HepG2 (cell line): ENCODE results near the gene KANK4. TPM values are rescaled to one million over a fixed set of nuclear protein-coding genes. Genes with fewer than 3 reads are reported as not detected.

ENCODE experiments used
- AKNA ChIP-seq: sonication (generic); formaldehyde crosslinking; IDR thresholded peaks from 2 replicates; pipeline ENCODE4 v1.4.0; 2020; ENCODE audit warnings: missing genetic modification reagents, borderline replicate concordance
- HMG20A ChIP-seq: IDR thresholded peaks from 2 replicates; pipeline ENCODE4 v1.6.1; 2016; ENCODE audit warnings: borderline replicate concordance
- HNF4G ChIP-seq, 2 experiments: sonication (generic) in 1 of 2; formaldehyde crosslinking in 1 of 2; IDR thresholded peaks; 2 replicates each; pipeline versions ENCODE4 v1.4.0 to v1.6.1; 2011 to 2020; ENCODE audit warnings: borderline replicate concordance in 2 of 2, low read depth in 2 of 2, mild to moderate bottlenecking in 2 of 2, low read length in 1 of 2, missing genetic modification reagents in 1 of 2, moderate library complexity in 1 of 2
- MXI1 ChIP-seq: IDR thresholded peaks from 3 replicates; pipeline ENCODE4 v1.6.1; 2012; ENCODE audit warnings: low read depth, low read length, inconsistent platforms, borderline replicate concordance
- PHF20 ChIP-seq: sonication (generic); formaldehyde crosslinking; IDR thresholded peaks from 2 replicates; pipeline ENCODE4 v1.5.0; 2020; ENCODE audit warnings: mild to moderate bottlenecking, missing genetic modification reagents
- SIX4 ChIP-seq: sonication (generic); formaldehyde crosslinking; IDR thresholded peaks from 2 replicates; pipeline ENCODE4 v1.4.0; 2020; ENCODE audit warnings: missing genetic modification reagents
- ZBTB38 ChIP-seq: sonication (generic); formaldehyde crosslinking; IDR thresholded peaks from 2 replicates; pipeline ENCODE4 v1.5.1; 2020; ENCODE audit warnings: mild to moderate bottlenecking, missing genetic modification reagents
- ZNF3 ChIP-seq: IDR thresholded peaks from 2 replicates; pipeline ENCODE4 v1.7.0; 2017; ENCODE audit warnings: inconsistent platforms
- ZNF501 ChIP-seq: sonication (generic); formaldehyde crosslinking; IDR thresholded peaks from 2 replicates; pipeline ENCODE4 v1.5.1; 2020; ENCODE audit warnings: mild to moderate bottlenecking, moderate library complexity, missing genetic modification reagents
- polyA plus RNA-seq, 8 experiments: library from polyadenylated mRNA; depleted of rRNA in 3 of 8; stranded (reverse) in 7 of 8; unstranded in 1 of 8; fragments of >200 nt; fragmentation: Illumina TruSeq in 4 of 8; extraction: Trizol in 4 of 8; gene quantifications; 2 replicates each; pipeline versions ENCODE4 v1.2.1 to v1.2.3, GENCODE V29; 2011 to 2016; ENCODE audit warnings: low read depth in 4 of 8, missing spikeins in 1 of 8, mixed read lengths in 1 of 8; ENCODE audit not compliant: insufficient read depth in 1 of 8
- total RNA-seq, 5 experiments: library from RNA; depleted of rRNA; stranded (reverse); fragments of >200 nt; fragmentation: Illumina TruSeq; extraction: Trizol; gene quantifications; 2 replicates each; pipeline ENCODE4 v1.2.3, GENCODE V29; 2016; ENCODE audit warnings: low read depth in 1 of 5
- TF ChIP-seq, protein P1 (sequence below): sonication (generic); formaldehyde crosslinking; IDR thresholded peaks from 2 replicates; pipeline ENCODE4 v1.4.0; 2020; ENCODE audit warnings: mild to moderate bottlenecking, missing genetic modification reagents
- TF ChIP-seq, protein P2 (sequence below): sonication (generic); formaldehyde crosslinking; IDR thresholded peaks from 2 replicates; pipeline ENCODE4 v1.4.0; 2020; ENCODE audit warnings: mild to moderate bottlenecking, missing genetic modification reagents
- TF ChIP-seq, protein P3 (sequence below): sonication (generic); formaldehyde crosslinking; IDR thresholded peaks from 2 replicates; pipeline ENCODE4 v1.9.0; 2022; ENCODE audit warnings: low read depth, missing genetic modification reagents

The KANK4 gene
- total and polyA plus RNA-seq, 2 of the 13 experiments (the other 11 are each of a cell fraction or from before 2014, with no cell fraction given): 16.1 to 25.7 TPM

GRCh38 chr1:62241371-62242131, 77.7 kb downstream of the KANK4 start (continued):
- TF ChIP-seq ZNF501 (CRISPR knock-in tag) (no peak), ZBTB38 (no peak), ZNF3 (no peak), SIX4 (0 out of 2 replicates have a peak, but pooled peaks have one; percentile 31), AKNA (CRISPR knock-in tag) (no peak), HMG20A (CRISPR knock-in tag) (peak; percentile 55), MXI1 (peak; percentile 48; the same call in 1 of the 3 replicates), HNF4G (IDR thresholded peaks at IDR 0.05; ENCODE audit: borderline replicate concordance, low read depth, low read length) (peak; percentile 7; the same call in 1 of the 2 replicates), HNF4G (CRISPR knock-in tag; IDR thresholded peaks at IDR 0.05; ENCODE audit: borderline replicate concordance, low read depth) (no peak; the same call in 1 of the 2 replicates), PHF20 (CRISPR knock-in tag) (no peak)
- TF ChIP-seq, protein P1, sequence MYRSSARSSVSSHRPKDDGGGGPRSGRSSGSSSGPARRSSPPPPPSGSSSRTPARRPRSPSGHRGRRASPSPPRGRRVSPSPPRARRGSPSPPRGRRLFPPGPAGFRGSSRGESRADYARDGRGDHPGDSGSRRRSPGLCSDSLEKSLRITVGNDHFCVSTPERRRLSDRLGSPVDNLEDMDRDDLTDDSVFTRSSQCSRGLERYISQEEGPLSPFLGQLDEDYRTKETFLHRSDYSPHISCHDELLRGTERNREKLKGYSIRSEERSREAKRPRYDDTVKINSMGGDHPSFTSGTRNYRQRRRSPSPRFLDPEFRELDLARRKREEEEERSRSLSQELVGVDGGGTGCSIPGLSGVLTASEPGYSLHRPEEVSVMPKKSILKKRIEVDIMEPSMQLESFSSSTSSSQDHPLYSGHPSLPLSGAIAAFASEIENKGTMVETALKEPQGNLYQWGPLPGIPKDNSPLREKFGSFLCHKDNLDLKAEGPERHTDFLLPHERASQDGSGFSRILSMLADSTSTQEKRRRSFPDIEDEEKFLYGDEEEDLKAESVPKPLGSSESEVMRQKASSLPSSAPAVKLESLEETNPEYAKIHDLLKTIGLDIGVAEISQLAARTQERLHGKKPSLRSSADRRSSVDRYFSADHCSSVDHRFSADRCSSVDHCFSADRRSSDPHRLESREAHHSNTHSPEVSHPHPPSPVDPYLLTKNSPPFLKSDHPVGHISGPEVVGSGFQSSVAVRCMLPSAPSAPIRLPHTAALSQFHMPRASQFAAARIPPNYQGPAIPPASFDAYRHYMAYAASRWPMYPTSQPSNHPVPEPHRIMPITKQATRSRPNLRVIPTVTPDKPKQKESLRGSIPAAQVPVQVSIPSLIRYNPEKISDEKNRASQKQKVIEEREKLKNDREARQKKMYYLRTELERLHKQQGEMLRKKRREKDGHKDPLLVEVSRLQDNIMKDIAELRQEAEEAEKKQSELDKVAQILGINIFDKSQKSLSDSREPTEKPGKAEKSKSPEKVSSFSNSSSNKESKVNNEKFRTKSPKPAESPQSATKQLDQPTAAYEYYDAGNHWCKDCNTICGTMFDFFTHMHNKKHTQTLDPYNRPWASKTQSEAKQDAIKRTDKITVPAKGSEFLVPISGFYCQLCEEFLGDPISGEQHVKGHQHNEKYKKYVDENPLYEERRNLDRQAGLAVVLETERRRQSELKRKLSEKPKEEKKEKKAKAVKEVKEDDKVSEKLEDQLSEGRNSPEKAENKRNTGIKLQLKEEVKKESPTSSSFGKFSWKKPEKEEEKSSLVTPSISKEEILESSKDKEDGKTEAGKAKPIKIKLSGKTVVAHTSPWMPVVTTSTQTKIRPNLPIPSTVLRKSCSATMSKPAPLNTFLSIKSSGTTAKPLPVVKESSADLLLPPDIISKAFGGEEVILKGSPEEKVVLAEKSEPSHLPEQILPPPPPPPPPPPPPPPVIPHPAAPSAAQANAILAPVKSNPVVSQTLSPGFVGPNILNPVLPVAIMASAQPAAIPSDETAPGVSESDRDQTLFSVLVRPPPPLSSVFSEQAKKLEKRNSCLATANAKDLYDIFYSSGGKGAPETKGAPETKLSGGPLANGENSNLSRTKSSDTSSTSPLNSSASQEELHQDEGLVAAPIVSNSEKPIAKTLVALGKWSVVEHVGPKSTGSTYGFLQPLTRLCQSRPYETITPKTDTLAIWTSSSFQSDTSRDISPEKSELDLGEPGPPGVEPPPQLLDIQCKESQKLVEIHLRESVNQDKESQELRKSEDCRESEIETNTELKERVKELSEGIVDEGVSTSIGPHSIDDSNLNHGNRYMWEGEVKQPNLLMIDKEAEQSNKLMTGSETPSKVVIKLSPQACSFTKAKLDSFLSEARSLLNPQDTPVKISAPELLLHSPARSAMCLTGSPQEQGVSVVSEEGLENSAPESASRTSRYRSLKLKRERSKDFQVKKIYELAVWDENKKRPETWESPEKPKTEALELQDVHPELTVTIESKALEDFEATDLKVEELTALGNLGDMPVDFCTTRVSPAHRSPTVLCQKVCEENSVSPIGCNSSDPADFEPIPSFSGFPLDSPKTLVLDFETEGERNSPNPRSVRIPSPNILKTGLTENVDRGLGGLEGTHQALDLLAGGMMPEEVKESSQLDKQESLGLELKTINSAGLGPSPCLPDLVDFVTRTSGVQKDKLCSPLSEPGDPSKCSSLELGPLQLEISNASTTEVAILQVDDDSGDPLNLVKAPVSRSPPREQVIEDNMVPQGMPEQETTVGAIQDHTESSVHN: peak; percentile 71; the same call in 1 of the 2 replicates
- TF ChIP-seq, protein P2, sequence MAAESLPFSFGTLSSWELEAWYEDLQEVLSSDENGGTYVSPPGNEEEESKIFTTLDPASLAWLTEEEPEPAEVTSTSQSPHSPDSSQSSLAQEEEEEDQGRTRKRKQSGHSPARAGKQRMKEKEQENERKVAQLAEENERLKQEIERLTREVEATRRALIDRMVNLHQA (CRISPR knock-in tag): no peak
- TF ChIP-seq, protein P3, sequence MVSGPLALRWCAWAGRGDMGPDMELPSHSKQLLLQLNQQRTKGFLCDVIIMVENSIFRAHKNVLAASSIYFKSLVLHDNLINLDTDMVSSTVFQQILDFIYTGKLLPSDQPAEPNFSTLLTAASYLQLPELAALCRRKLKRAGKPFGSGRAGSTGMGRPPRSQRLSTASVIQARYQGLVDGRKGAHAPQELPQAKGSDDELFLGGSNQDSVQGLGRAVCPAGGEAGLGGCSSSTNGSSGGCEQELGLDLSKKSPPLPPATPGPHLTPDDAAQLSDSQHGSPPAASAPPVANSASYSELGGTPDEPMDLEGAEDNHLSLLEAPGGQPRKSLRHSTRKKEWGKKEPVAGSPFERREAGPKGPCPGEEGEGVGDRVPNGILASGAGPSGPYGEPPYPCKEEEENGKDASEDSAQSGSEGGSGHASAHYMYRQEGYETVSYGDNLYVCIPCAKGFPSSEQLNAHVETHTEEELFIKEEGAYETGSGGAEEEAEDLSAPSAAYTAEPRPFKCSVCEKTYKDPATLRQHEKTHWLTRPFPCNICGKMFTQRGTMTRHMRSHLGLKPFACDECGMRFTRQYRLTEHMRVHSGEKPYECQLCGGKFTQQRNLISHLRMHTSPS: 0 out of 2 replicates have a peak, but pooled peaks have one; percentile 14
